ENCODE results near the gene CCNH.

CCNH gene

GRCh38 chr5:87405472-87406155 is 7.1 kb downstream of the CCNH start:
- H3K4me3 ChIP-seq (ENCODE audit: low read depth, low read length) = no peak overlapping the region
- DNase-seq (ENCODE audit: low read depth) = no peak

- no peak overlapping the region for H3K4me3 ChIP-seq (ENCODE audit: low read depth, low read length)
- DNase-seq (ENCODE audit: low read depth) = no peak
Measured at GRCh38 chr5:87404359-87404758, 8.4 kb downstream of the CCNH start.

- no peak for DNase-seq (ENCODE audit: low read depth)
- no peak overlapping the region for H3K4me3 ChIP-seq (ENCODE audit: low read depth, low read length)
Measured at GRCh38 chr5:87403899-87404298, 8.8 kb downstream of the CCNH start.

GRCh38 chr5:87403409-87403808 is 9.3 kb downstream of the CCNH start:
- no peak overlapping the region for H3K4me3 ChIP-seq (ENCODE audit: low read depth, low read length)
- DNase-seq (ENCODE audit: low read depth) = no peak

GRCh38 chr5:87401626-87402025 is 11.1 kb downstream of the CCNH start:
- H3K4me3 ChIP-seq (ENCODE audit: low read depth, low read length) = no peak overlapping the region
- DNase-seq (ENCODE audit: low read depth) = no peak

GRCh38 chr5:87400305-87400899 is 12.3 kb downstream of the CCNH start:
- DNase-seq (ENCODE audit: low read depth) = no peak
- H3K4me3 ChIP-seq (ENCODE audit: low read depth, low read length) = no peak overlapping the region

- no peak overlapping the region for H3K4me3 ChIP-seq (ENCODE audit: low read depth, low read length)
- DNase-seq (ENCODE audit: low read depth) = no peak
Measured at GRCh38 chr5:87399720-87400119, 13.0 kb downstream of the CCNH start.

GRCh38 chr5:87398981-87399614 is 13.6 kb downstream of the CCNH start:
- DNase-seq (ENCODE audit: low read depth) = no peak
- H3K4me3 ChIP-seq (ENCODE audit: low read depth, low read length) = no peak overlapping the region

- no peak overlapping the region for H3K4me3 ChIP-seq (ENCODE audit: low read depth, low read length)
- DNase-seq (ENCODE audit: low read depth) = peak; percentile 72
Measured at GRCh38 chr5:87394411-87395165, 18.1 kb downstream of the CCNH start.

- DNase-seq (ENCODE audit: low read depth) = peak; percentile 43
- H3K4me3 ChIP-seq (ENCODE audit: low read depth, low read length) = no peak overlapping the region
Measured at GRCh38 chr5:87393331-87393730, 19.4 kb downstream of the CCNH start.

GRCh38 chr5:87392801-87393200 is 19.9 kb downstream of the CCNH start:
- DNase-seq (ENCODE audit: low read depth) = no peak
- no peak overlapping the region for H3K4me3 ChIP-seq (ENCODE audit: low read depth, low read length)

GRCh38 chr5:87392170-87392569 is 20.6 kb downstream of the CCNH start:
- no peak overlapping the region for H3K4me3 ChIP-seq (ENCODE audit: low read depth, low read length)
- no peak for DNase-seq (ENCODE audit: low read depth)

GRCh38 chr5:87390576-87391199 is 22.0 kb downstream of the CCNH start:
- no peak for DNase-seq (ENCODE audit: low read depth)
- H3K4me3 ChIP-seq (ENCODE audit: low read depth, low read length) = no peak overlapping the region

- H3K4me3 ChIP-seq (ENCODE audit: low read depth, low read length) = no peak overlapping the region
- no peak for DNase-seq (ENCODE audit: low read depth)
Measured at GRCh38 chr5:87390075-87390474, 22.7 kb downstream of the CCNH start.

- H3K4me3 ChIP-seq (ENCODE audit: low read depth, low read length) = no peak overlapping the region
- no peak for DNase-seq (ENCODE audit: low read depth)
Measured at GRCh38 chr5:87389296-87390034, 23.3 kb downstream of the CCNH start.

- DNase-seq (ENCODE audit: low read depth) = no peak
- H3K4me3 ChIP-seq (ENCODE audit: low read depth, low read length) = no peak overlapping the region
Measured at GRCh38 chr5:87388129-87388528, 24.6 kb downstream of the CCNH start.

- DNase-seq (ENCODE audit: low read depth) = no peak
- no peak overlapping the region for H3K4me3 ChIP-seq (ENCODE audit: low read depth, low read length)
Measured at GRCh38 chr5:87385802-87386201, 26.9 kb downstream of the CCNH start.

GRCh38 chr5:87383216-87383615 is 29.5 kb downstream of the CCNH start:
- no peak overlapping the region for H3K4me3 ChIP-seq (ENCODE audit: low read depth, low read length)
- DNase-seq (ENCODE audit: low read depth) = no peak

- no peak overlapping the region for H3K4me3 ChIP-seq (ENCODE audit: low read depth, low read length)
Measured at GRCh38 chr5:87382224-87382623, 30.5 kb downstream of the CCNH start.

More at GRCh38 chr5:87382224-87382623, 30.5 kb downstream of the CCNH start:
- DNase-seq (ENCODE audit: low read depth) = no peak

All from skeletal muscle cell (primary cell).